ENCODE results near the gene UGT1A7.
"Not testable (repeated sequence)": the region's sequence is repeated elsewhere in the genome, so short reads cannot be mapped to it uniquely, and the experiment has no call there.

DNA sequence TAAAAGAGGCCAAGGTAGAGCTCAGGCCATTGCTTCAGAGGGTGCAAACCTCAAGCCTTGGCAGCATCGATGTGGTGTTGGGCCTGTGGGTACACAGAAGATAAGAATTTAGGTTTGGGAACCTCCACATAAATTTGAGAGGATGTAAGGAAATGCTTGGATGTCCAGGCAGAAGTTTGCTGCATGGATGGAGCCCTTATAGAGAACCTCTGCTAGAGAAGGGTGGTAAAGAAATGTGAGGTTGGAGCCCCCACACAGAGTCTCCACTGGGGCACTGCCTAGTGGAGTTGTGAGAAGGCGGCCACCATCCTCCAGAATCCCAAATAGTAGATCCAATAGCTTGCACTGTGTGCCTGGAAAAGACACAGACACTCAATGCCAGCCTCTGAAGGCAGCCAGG lies 69.0 kb downstream of the UGT1A7 start:
- TF ChIP-seq, protein P1, sequence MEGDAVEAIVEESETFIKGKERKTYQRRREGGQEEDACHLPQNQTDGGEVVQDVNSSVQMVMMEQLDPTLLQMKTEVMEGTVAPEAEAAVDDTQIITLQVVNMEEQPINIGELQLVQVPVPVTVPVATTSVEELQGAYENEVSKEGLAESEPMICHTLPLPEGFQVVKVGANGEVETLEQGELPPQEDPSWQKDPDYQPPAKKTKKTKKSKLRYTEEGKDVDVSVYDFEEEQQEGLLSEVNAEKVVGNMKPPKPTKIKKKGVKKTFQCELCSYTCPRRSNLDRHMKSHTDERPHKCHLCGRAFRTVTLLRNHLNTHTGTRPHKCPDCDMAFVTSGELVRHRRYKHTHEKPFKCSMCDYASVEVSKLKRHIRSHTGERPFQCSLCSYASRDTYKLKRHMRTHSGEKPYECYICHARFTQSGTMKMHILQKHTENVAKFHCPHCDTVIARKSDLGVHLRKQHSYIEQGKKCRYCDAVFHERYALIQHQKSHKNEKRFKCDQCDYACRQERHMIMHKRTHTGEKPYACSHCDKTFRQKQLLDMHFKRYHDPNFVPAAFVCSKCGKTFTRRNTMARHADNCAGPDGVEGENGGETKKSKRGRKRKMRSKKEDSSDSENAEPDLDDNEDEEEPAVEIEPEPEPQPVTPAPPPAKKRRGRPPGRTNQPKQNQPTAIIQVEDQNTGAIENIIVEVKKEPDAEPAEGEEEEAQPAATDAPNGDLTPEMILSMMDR (IDR thresholded peaks at IDR 0.05; ENCODE audit: insufficient read depth, low read length, poor library complexity, severe bottlenecking) = not testable (repeated sequence)
- TF ChIP-seq EZH2phosphoT487 (conservative IDR thresholded peaks at IDR 0.05; ENCODE audit: low read length) = not testable (repeated sequence)
